Thyroid gland (tissue), 4 donors: Measurements from ENCODE around the gene SDCCAG8.

Experiments used
- POLR2A ChIP-seq, 2 donors: fragments of 450-650 bp; IDR thresholded peaks; one replicate each; pipeline ENCODE4 v1.6.1; 2017; ENCODE audit warnings: antibody characterized with exemption in 2 of 2, mild to moderate bottlenecking in 2 of 2, moderate library complexity in 1 of 2
- TF ChIP-seq, protein P1 (sequence below), 6 experiments: fragments of 200-600 bp in 3 of 6; fragments of 450-650 bp in 3 of 6; sonication (generic) in 3 of 6; IDR thresholded peaks; one replicate each; pipeline ENCODE4 v1.5.1; 2016 to 2019; ENCODE audit warnings: antibody characterized with exemption in 6 of 6, mild to moderate bottlenecking in 2 of 6, inconsistent platforms in 1 of 6, moderate library complexity in 1 of 6

DNA sequence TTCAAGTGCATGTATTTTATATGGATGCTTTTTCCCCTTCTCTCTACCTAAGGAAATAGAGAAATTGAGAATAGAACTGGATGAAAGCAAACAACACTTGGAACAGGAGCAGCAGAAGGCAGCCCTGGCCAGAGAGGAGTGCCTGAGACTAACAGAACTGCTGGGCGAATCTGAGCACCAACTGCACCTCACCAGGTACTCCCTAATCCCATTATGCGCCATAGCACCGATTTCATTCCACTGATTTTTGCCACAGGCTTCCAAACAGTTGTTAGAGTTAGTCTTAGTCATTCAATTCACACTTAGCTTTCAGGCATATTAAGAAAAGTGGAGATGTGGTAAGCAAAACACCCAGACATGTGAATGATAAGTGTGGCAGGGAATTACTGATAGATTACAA is 122.8 kb downstream of the SDCCAG8 start:
- TF ChIP-seq, protein P1, sequence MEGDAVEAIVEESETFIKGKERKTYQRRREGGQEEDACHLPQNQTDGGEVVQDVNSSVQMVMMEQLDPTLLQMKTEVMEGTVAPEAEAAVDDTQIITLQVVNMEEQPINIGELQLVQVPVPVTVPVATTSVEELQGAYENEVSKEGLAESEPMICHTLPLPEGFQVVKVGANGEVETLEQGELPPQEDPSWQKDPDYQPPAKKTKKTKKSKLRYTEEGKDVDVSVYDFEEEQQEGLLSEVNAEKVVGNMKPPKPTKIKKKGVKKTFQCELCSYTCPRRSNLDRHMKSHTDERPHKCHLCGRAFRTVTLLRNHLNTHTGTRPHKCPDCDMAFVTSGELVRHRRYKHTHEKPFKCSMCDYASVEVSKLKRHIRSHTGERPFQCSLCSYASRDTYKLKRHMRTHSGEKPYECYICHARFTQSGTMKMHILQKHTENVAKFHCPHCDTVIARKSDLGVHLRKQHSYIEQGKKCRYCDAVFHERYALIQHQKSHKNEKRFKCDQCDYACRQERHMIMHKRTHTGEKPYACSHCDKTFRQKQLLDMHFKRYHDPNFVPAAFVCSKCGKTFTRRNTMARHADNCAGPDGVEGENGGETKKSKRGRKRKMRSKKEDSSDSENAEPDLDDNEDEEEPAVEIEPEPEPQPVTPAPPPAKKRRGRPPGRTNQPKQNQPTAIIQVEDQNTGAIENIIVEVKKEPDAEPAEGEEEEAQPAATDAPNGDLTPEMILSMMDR (IDR thresholded peaks at IDR 0.05): no peak
- no peak for TF ChIP-seq POLR2A (IDR thresholded peaks at IDR 0.05)
